Measurements from ENCODE around the gene PNCK.

Gene PNCK

GRCh38 chrX:153626025-153626633, 47.5 kb downstream of the PNCK start:
- TF ChIP-seq RAD21 (IDR thresholded peaks at IDR 0.05; ENCODE audit: low read depth) (no peak), EGR1 (IDR thresholded peaks at IDR 0.05) (no peak), CREB1 (IDR thresholded peaks at IDR 0.05; ENCODE audit: low read depth) (no peak), ZBTB7A (IDR thresholded peaks at IDR 0.05; ENCODE audit: low read depth) (no peak), TEAD4 (IDR thresholded peaks at IDR 0.05) (no peak)

- no peak for TF ChIP-seq FOXM1 (IDR thresholded peaks at IDR 0.05; ENCODE audit: borderline replicate concordance, low read depth)
- TF ChIP-seq TEAD4 (IDR thresholded peaks at IDR 0.05): no peak
- no peak for TF ChIP-seq CREB1 (IDR thresholded peaks at IDR 0.05; ENCODE audit: low read depth)
- TF ChIP-seq TCF12 (IDR thresholded peaks at IDR 0.05; ENCODE audit: low read depth): no peak
- no peak for TF ChIP-seq REST (IDR thresholded peaks at IDR 0.05; ENCODE audit: low read depth)
- no peak for TF ChIP-seq EP300 (IDR thresholded peaks at IDR 0.05; ENCODE audit: borderline replicate concordance)
- no peak for TF ChIP-seq TAF1 (IDR thresholded peaks at IDR 0.05; ENCODE audit: low read depth)
- no peak for TF ChIP-seq ZBTB7A (IDR thresholded peaks at IDR 0.05; ENCODE audit: low read depth)
- TF ChIP-seq RAD21 (IDR thresholded peaks at IDR 0.05; ENCODE audit: low read depth): no peak
- no peak for TF ChIP-seq YY1 (IDR thresholded peaks at IDR 0.05; ENCODE audit: low read depth)
- TF ChIP-seq MAX (IDR thresholded peaks at IDR 0.05): no peak
- TF ChIP-seq CEBPB (IDR thresholded peaks at IDR 0.05): no peak
- no peak for TF ChIP-seq USF1 (IDR thresholded peaks at IDR 0.05)
- no peak for TF ChIP-seq NFIC (IDR thresholded peaks at IDR 0.05)
- TF ChIP-seq EGR1 (IDR thresholded peaks at IDR 0.05): no peak
Observed at GRCh38 chrX:153625271-153626024, 48.2 kb downstream of the PNCK start.

GRCh38 chrX:153624196-153625091, 49.2 kb downstream of the PNCK start:
- TF ChIP-seq USF1 (IDR thresholded peaks at IDR 0.05) (no peak), YY1 (IDR thresholded peaks at IDR 0.05; ENCODE audit: low read depth) (no peak), TCF12 (IDR thresholded peaks at IDR 0.05; ENCODE audit: low read depth) (no peak), TEAD4 (IDR thresholded peaks at IDR 0.05) (no peak), EGR1 (IDR thresholded peaks at IDR 0.05) (no peak), TAF1 (IDR thresholded peaks at IDR 0.05; ENCODE audit: low read depth) (no peak), CEBPB (IDR thresholded peaks at IDR 0.05) (no peak), RAD21 (IDR thresholded peaks at IDR 0.05; ENCODE audit: low read depth) (no peak), REST (IDR thresholded peaks at IDR 0.05; ENCODE audit: low read depth) (no peak), MAX (IDR thresholded peaks at IDR 0.05) (no peak), ZBTB7A (IDR thresholded peaks at IDR 0.05; ENCODE audit: low read depth) (no peak), NFIC (IDR thresholded peaks at IDR 0.05) (no peak), CREB1 (IDR thresholded peaks at IDR 0.05; ENCODE audit: low read depth) (no peak), FOXM1 (IDR thresholded peaks at IDR 0.05; ENCODE audit: borderline replicate concordance, low read depth) (no peak), EP300 (IDR thresholded peaks at IDR 0.05; ENCODE audit: borderline replicate concordance) (no peak)

- TF ChIP-seq TCF12 (IDR thresholded peaks at IDR 0.05; ENCODE audit: low read depth): no peak
- TF ChIP-seq USF1 (IDR thresholded peaks at IDR 0.05): no peak
- TF ChIP-seq NFIC (IDR thresholded peaks at IDR 0.05): no peak
- TF ChIP-seq REST (IDR thresholded peaks at IDR 0.05; ENCODE audit: low read depth): no peak
- no peak for TF ChIP-seq TEAD4 (IDR thresholded peaks at IDR 0.05)
- no peak for TF ChIP-seq EP300 (IDR thresholded peaks at IDR 0.05; ENCODE audit: borderline replicate concordance)
Observed at GRCh38 chrX:153623310-153624029, 50.1 kb downstream of the PNCK start.
